Activated naive CD8-positive, alpha-beta T cell treated with anti-CD3 and anti-CD28 coated beads for 36 hours (primary cell): Measurements from ENCODE around the gene SLC23A3. TPM values are rescaled to one million over a fixed set of nuclear protein-coding genes. Genes with fewer than 3 reads are reported as not detected.

ENCODE experiments used
- DNase-seq: peaks from one replicate; pipeline ENCODE4 v3.0.0; 2021
- H3K27ac Mint-ChIP-seq: one replicate; pipeline ENCODE4 v1.8.0; 2022; ENCODE audit warnings: mild to moderate bottlenecking, moderate library complexity, mixed read lengths
- H3K27me3 Mint-ChIP-seq: one replicate; pipeline ENCODE4 v1.8.0; 2022; ENCODE audit warnings: mild to moderate bottlenecking, mixed read lengths
- H3K36me3 Mint-ChIP-seq: one replicate; pipeline ENCODE4 v1.8.0; 2021; ENCODE audit warnings: mild to moderate bottlenecking, mixed read lengths
- H3K4me1 Mint-ChIP-seq: one replicate; pipeline ENCODE4 v1.8.0; 2021; ENCODE audit warnings: mixed read lengths
- H3K4me3 Mint-ChIP-seq: one replicate; pipeline ENCODE4 v1.8.0; 2022; ENCODE audit warnings: mild to moderate bottlenecking, moderate library complexity, mixed read lengths
- H3K9me3 Mint-ChIP-seq: one replicate; pipeline ENCODE4 v1.8.0; 2022; ENCODE audit warnings: mixed read lengths
- total RNA-seq, 2 experiments: library from RNA; stranded (reverse); gene quantifications; one replicate each; pipeline ENCODE4 v1.2.3, GENCODE V29; 2021

The SLC23A3 gene
- total RNA-seq, result 1 to 10 TPM in 1 of 2 experiments, under 1 TPM in 1; 0.92 to 1.1 TPM

- Mint-ChIP-seq H3K27me3 (no peaks in the 10 kb centered on the region), H3K27ac (no peak within 1 kb of the TSS), H3K9me3 (no peaks in the 10 kb centered on the region), H3K4me1 (peaks cover 20% of the 10 kb centered on the region), H3K4me3 (no peak within 1 kb of the TSS), H3K36me3 (peaks cover 10% of the 10 kb centered on the region)
- no peak for DNase-seq
Observed at GRCh38 chr2:219169930-219170654, at the start of gene SLC23A3. Gene SLC23A3 (minus strand): TSS chr2:219170029. CDS start chr2:219169984, 45 bp downstream.

GRCh38 chr2:219218732-219219701, 49.2 kb upstream of the SLC23A3 start, which contains the start of gene ABCB6:
Gene ABCB6 (minus strand): TSS chr2:219218958. CDS start chr2:219218673, 285 bp downstream.
- Mint-ChIP-seq H3K36me3 (peaks cover 28% of the 10 kb centered on the region), H3K4me3 (peak within 1 kb of the TSS; percentile 87)

GRCh38 chr2:219218217-219218731, 48.4 kb upstream of the SLC23A3 start:
- H3K36me3 Mint-ChIP-seq, result peaks cover 25% of the 10 kb centered on the region
- H3K27me3 Mint-ChIP-seq, result no peaks in the 10 kb centered on the region
- H3K9me3 Mint-ChIP-seq, result no peaks in the 10 kb centered on the region
- H3K4me3 Mint-ChIP-seq, result peak overlapping the region; percentile 87
- DNase-seq, result peak; percentile 47
- H3K4me1 Mint-ChIP-seq, result peaks cover 21% of the 10 kb centered on the region
- peak overlapping the region; percentile 80 for H3K27ac Mint-ChIP-seq

More at GRCh38 chr2:219218732-219219701, 49.2 kb upstream of the SLC23A3 start, which contains the start of gene ABCB6:
- peaks cover 21% of the 10 kb centered on the region for H3K4me1 Mint-ChIP-seq
- no peaks in the 10 kb centered on the region for H3K9me3 Mint-ChIP-seq
- H3K27ac Mint-ChIP-seq, result peak within 1 kb of the TSS; percentile 82
- no peaks in the 10 kb centered on the region for H3K27me3 Mint-ChIP-seq
- DNase-seq, result peak; percentile 90

GRCh38 chr2:219216535-219216915, 46.7 kb upstream of the SLC23A3 start:
- no peak overlapping the region for H3K27ac Mint-ChIP-seq
- H3K4me3 Mint-ChIP-seq, result no peak overlapping the region
- H3K27me3 Mint-ChIP-seq, result no peaks in the 10 kb centered on the region
- H3K9me3 Mint-ChIP-seq, result no peaks in the 10 kb centered on the region
- DNase-seq, result no peak
- peaks cover 23% of the 10 kb centered on the region for H3K4me1 Mint-ChIP-seq
- H3K36me3 Mint-ChIP-seq, result peaks cover 31% of the 10 kb centered on the region

GRCh38 chr2:219215871-219216534, 46.2 kb upstream of the SLC23A3 start:
- no peak overlapping the region for H3K4me3 Mint-ChIP-seq
- no peaks in the 10 kb centered on the region for H3K9me3 Mint-ChIP-seq
- DNase-seq, result no peak
- peaks cover 25% of the 10 kb centered on the region for H3K4me1 Mint-ChIP-seq
- no peaks in the 10 kb centered on the region for H3K27me3 Mint-ChIP-seq
- no peak overlapping the region for H3K27ac Mint-ChIP-seq
- peaks cover 31% of the 10 kb centered on the region for H3K36me3 Mint-ChIP-seq

GRCh38 chr2:219214786-219215185, 45.0 kb upstream of the SLC23A3 start:
- Mint-ChIP-seq H3K27ac (no peak overlapping the region), H3K27me3 (no peaks in the 10 kb centered on the region), H3K36me3 (peaks cover 33% of the 10 kb centered on the region), H3K4me3 (no peak overlapping the region), H3K9me3 (no peaks in the 10 kb centered on the region), H3K4me1 (peaks cover 31% of the 10 kb centered on the region)
- no peak for DNase-seq

GRCh38 chr2:219214141-219214540, 44.3 kb upstream of the SLC23A3 start:
- Mint-ChIP-seq H3K36me3 (peaks cover 33% of the 10 kb centered on the region), H3K27me3 (no peaks in the 10 kb centered on the region), H3K9me3 (no peaks in the 10 kb centered on the region), H3K27ac (no peak overlapping the region), H3K4me1 (peaks cover 34% of the 10 kb centered on the region), H3K4me3 (no peak overlapping the region)
- DNase-seq, result no peak

- Mint-ChIP-seq H3K27me3 (no peaks in the 10 kb centered on the region), H3K4me3 (no peak overlapping the region), H3K36me3 (peaks cover 35% of the 10 kb centered on the region), H3K4me1 (peaks cover 37% of the 10 kb centered on the region), H3K27ac (no peak overlapping the region), H3K9me3 (no peaks in the 10 kb centered on the region)
- DNase-seq, result no peak
Observed at GRCh38 chr2:219213486-219214071, 43.8 kb upstream of the SLC23A3 start.

- H3K27me3 Mint-ChIP-seq, result no peaks in the 10 kb centered on the region
- no peak for DNase-seq
- H3K4me1 Mint-ChIP-seq, result peaks cover 42% of the 10 kb centered on the region
- no peaks in the 10 kb centered on the region for H3K9me3 Mint-ChIP-seq
- no peak overlapping the region for H3K27ac Mint-ChIP-seq
- peaks cover 40% of the 10 kb centered on the region for H3K36me3 Mint-ChIP-seq
- no peak overlapping the region for H3K4me3 Mint-ChIP-seq
Observed at GRCh38 chr2:219213026-219213415, 43.2 kb upstream of the SLC23A3 start.

- peak overlapping the region; percentile 3 for H3K27ac Mint-ChIP-seq
- no peak overlapping the region for H3K4me3 Mint-ChIP-seq
- DNase-seq, result no peak
- H3K4me1 Mint-ChIP-seq, result peaks cover 40% of the 10 kb centered on the region
- H3K36me3 Mint-ChIP-seq, result peaks cover 33% of the 10 kb centered on the region
- no peaks in the 10 kb centered on the region for H3K27me3 Mint-ChIP-seq
- no peaks in the 10 kb centered on the region for H3K9me3 Mint-ChIP-seq
Observed at GRCh38 chr2:219210886-219211362, 41.1 kb upstream of the SLC23A3 start.

GRCh38 chr2:219210196-219210885, 40.5 kb upstream of the SLC23A3 start:
- peaks cover 41% of the 10 kb centered on the region for H3K4me1 Mint-ChIP-seq
- no peaks in the 10 kb centered on the region for H3K27me3 Mint-ChIP-seq
- peaks cover 32% of the 10 kb centered on the region for H3K36me3 Mint-ChIP-seq
- peak overlapping the region; percentile 86 for H3K27ac Mint-ChIP-seq
- H3K9me3 Mint-ChIP-seq, result no peaks in the 10 kb centered on the region
- H3K4me3 Mint-ChIP-seq, result no peak overlapping the region
- no peak for DNase-seq

GRCh38 chr2:219209236-219210195, 39.7 kb upstream of the SLC23A3 start:
- Mint-ChIP-seq H3K36me3 (peaks cover 32% of the 10 kb centered on the region), H3K27ac (peak overlapping the region; percentile 86), H3K27me3 (no peaks in the 10 kb centered on the region), H3K4me1 (peaks cover 41% of the 10 kb centered on the region), H3K4me3 (no peak overlapping the region), H3K9me3 (peaks cover 1% of the 10 kb centered on the region)
- DNase-seq, result no peak
